C4-2B (cell line): ENCODE measurements around the gene HTD2.

Source experiments
- CTCF ChIP-seq: fragments of 450-650 bp; conservative IDR thresholded peaks from 2 replicates; pipeline ENCODE4 v1.5.1; 2017; ENCODE audit warnings: mild to moderate bottlenecking
- ZFX ChIP-seq: fragments of 450-650 bp; IDR thresholded peaks from 2 replicates; pipeline ENCODE4 v1.6.1; 2017

DNA sequence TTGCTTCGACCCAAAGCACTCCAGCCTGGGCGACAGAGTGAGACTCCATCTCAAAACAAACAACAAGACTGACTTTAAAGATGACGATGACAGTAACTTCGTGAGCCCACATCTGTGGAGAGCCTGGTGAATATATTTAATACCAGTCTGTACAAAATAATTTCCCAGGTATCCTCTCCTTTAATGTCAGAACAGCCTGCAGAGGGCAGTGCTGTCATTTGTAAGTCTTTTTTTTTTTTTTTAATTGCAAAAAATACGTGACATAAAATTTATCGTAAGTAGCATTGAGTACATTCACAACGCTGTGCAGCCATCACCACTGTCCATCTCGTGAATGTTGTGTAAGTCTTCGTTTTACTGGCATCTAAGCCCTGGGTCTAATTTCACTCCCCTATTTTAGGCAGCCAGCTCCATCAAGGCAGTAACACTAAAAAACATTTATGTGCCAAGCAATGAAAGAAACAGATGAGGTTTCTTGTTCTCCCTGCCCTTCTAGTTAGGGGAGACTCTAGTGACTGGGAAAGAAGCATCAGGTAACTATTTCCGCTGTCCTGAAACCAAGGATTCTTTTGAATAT is 1.4 kb downstream of the HTD2 start:
- TF ChIP-seq CTCF: peak; percentile 73
- no peak for TF ChIP-seq ZFX
